ENCODE measurements around the gene CHD3.

GRCh38 chr17:7854851-7855659 lies 33.5 kb upstream of the CHD3 start, which contains the start of gene TMEM88:
- no peak for TF ChIP-seq NFIC (IDR thresholded peaks at IDR 0.05; ENCODE audit: borderline replicate concordance)
- TF ChIP-seq CTCF (IDR thresholded peaks at IDR 0.05): no peak
- TF ChIP-seq EP300 (IDR thresholded peaks at IDR 0.05; ENCODE audit: borderline replicate concordance in 1 of 2, low read depth in 1 of 2, low read length in 1 of 2): no peak
- no peak for TF ChIP-seq NRF1 (IDR thresholded peaks at IDR 0.05; ENCODE audit: low read depth, low read length)
- TF ChIP-seq ELF1 (IDR thresholded peaks at IDR 0.05): no peak
- TF ChIP-seq RAD21 (IDR thresholded peaks at IDR 0.05; ENCODE audit: low read length): no peak
- TF ChIP-seq TAF1 (IDR thresholded peaks at IDR 0.05; ENCODE audit: borderline replicate concordance, low read depth, low read length): no peak
- TF ChIP-seq IRF3 (IDR thresholded peaks at IDR 0.05; ENCODE audit: low read depth, low read length): no peak
- no peak for TF ChIP-seq YY1 (IDR thresholded peaks at IDR 0.05; ENCODE audit: low read depth)
- TF ChIP-seq FOSL2 (IDR thresholded peaks at IDR 0.05; ENCODE audit: borderline replicate concordance, low read depth): no peak

Data from SK-N-SH (cell line).